GM20000 (cell line): Measurements from ENCODE around the gene TAS2R40.
"Not testable (repeated sequence)": the region's sequence is repeated elsewhere in the genome, so short reads cannot be mapped to it uniquely, and the experiment has no call there.

Experiments
- DNase-seq: peaks from one replicate; pipeline ENCODE4 v3.0.0; 2012; ENCODE audit warnings: low spot score
- CTCF ChIP-seq: IDR thresholded peaks from 2 replicates; pipeline ENCODE4 v1.5.1; 2012; ENCODE audit warnings: mild to moderate bottlenecking, control low read depth; ENCODE audit errors: extremely low read depth, missing control alignments

Gene TAS2R40

GRCh38 chr7:143188994-143189393 is 32.8 kb upstream of the TAS2R40 start:
- no peak for TF ChIP-seq CTCF

GRCh38 chr7:143193880-143194279 is 28.0 kb upstream of the TAS2R40 start:
- DNase-seq = no peak
- no peak for TF ChIP-seq CTCF

More at GRCh38 chr7:143188994-143189393, 32.8 kb upstream of the TAS2R40 start:
- no peak for DNase-seq

- no peak for DNase-seq
- no peak for TF ChIP-seq CTCF
These were observed 22.8 kb upstream of the TAS2R40 start for GRCh38 chr7:143199040-143199439.

GRCh38 chr7:143202161-143202560 is 19.7 kb upstream of the TAS2R40 start:
- TF ChIP-seq CTCF = no peak
- no peak for DNase-seq

- TF ChIP-seq CTCF = no peak
- no peak for DNase-seq
These were observed 18.5 kb upstream of the TAS2R40 start for GRCh38 chr7:143203386-143203785.

- TF ChIP-seq CTCF = no peak
- peak; percentile 14 for DNase-seq
These were observed 16.1 kb upstream of the TAS2R40 start for GRCh38 chr7:143205560-143206293.

GRCh38 chr7:143210541-143210940 is 11.3 kb upstream of the TAS2R40 start:
- DNase-seq = no peak
- no peak for TF ChIP-seq CTCF

- not testable (repeated sequence) for DNase-seq
These were observed 8.4 kb upstream of the TAS2R40 start for GRCh38 chr7:143213478-143213877.
